CD14-positive monocyte (primary cell): ENCODE data around the gene SALL1. TPM values are rescaled to one million over a fixed set of nuclear protein-coding genes. Genes with fewer than 3 reads are reported as not detected.
A peak's percentile ranks its signal among the peaks of the same experiment; 100 is the strongest.

Experiments
- DNase-seq, 3 donors: peaks; one replicate each; pipeline ENCODE4 v3.0.0-alpha.2; 2011 to 2022
- H2AFZ ChIP-seq: 2 replicates; pipeline ENCODE4 v1.6.0; 2012; ENCODE audit warnings: mild to moderate bottlenecking, low read depth, low read length, inconsistent platforms; ENCODE audit not compliant: insufficient read depth, poor library complexity, severe bottlenecking
- H3K27ac ChIP-seq, 2 donors: 1 replicate in 1 of 2; 2 replicates in 1 of 2; pipeline ENCODE4 v1.5.1; 2012 to 2013; ENCODE audit warnings: low read length in 2 of 2, control low read depth in 1 of 2, inconsistent platforms in 1 of 2, low read depth in 1 of 2, mild to moderate bottlenecking in 1 of 2
- H3K27me3 ChIP-seq, 2 donors: one replicate each; pipeline versions ENCODE4 v1.6.0 to v1.6.1; 2011 to 2013; ENCODE audit warnings: low read length in 2 of 2; ENCODE audit not compliant: control insufficient read depth in 2 of 2, insufficient read depth in 2 of 2
- H3K36me3 ChIP-seq, 2 donors: replicated peaks in 1 of 2; 1 replicate in 1 of 2; 2 replicates in 1 of 2; pipeline versions ENCODE4 v1.5.1 to v1.6.1; 2012 to 2013; ENCODE audit warnings: low read length in 2 of 2, control low read depth in 1 of 2, inconsistent platforms in 1 of 2, mild to moderate bottlenecking in 1 of 2; ENCODE audit not compliant: insufficient read depth in 2 of 2, control insufficient read depth in 1 of 2
- H3K4me1 ChIP-seq, 2 donors: 1 replicate in 1 of 2; 2 replicates in 1 of 2; pipeline versions ENCODE4 v1.5.1 to v1.6.1; 2012 to 2013; ENCODE audit warnings: low read length in 2 of 2, control low read depth in 1 of 2, inconsistent platforms in 1 of 2, mild to moderate bottlenecking in 1 of 2, moderate library complexity in 1 of 2; ENCODE audit not compliant: insufficient read depth in 2 of 2, control insufficient read depth in 1 of 2
- H3K4me2 ChIP-seq: replicated peaks from 2 replicates; pipeline ENCODE3; 2012; ENCODE audit warnings: low read length, moderate library complexity, mild to moderate bottlenecking; ENCODE audit not compliant: poor library complexity, severe bottlenecking; ENCODE audit errors: extremely low read depth
- H3K4me3 ChIP-seq, 3 experiments: fragments of 200-600 bp in 1 of 3; sonication (generic) in 1 of 3; replicated peaks in 1 of 3; 1 replicate in 2 of 3; 2 replicates in 1 of 3; pipeline ENCODE4 v1.5.1; 2011 to 2013; ENCODE audit warnings: low read length in 3 of 3, mild to moderate bottlenecking in 3 of 3, control low read depth in 2 of 3, low read depth in 2 of 3, inconsistent platforms in 1 of 3, moderate library complexity in 1 of 3
- H3K79me2 ChIP-seq: 2 replicates; pipeline ENCODE4 v1.6.0; 2012; ENCODE audit warnings: mild to moderate bottlenecking, control low read depth, inconsistent platforms, low read length, moderate library complexity; ENCODE audit not compliant: insufficient read depth
- H3K9ac ChIP-seq: 2 replicates; pipeline ENCODE4 v1.6.0; 2017; ENCODE audit warnings: low read length, mild to moderate bottlenecking; ENCODE audit not compliant: insufficient read depth, poor library complexity, severe bottlenecking
- H3K9me3 ChIP-seq, 2 donors: replicated peaks in 1 of 2; 1 replicate in 1 of 2; 2 replicates in 1 of 2; pipeline versions ENCODE4 v1.5.1 to v1.6.1; 2012 to 2013; ENCODE audit warnings: low read length in 2 of 2, control low read depth in 1 of 2; ENCODE audit not compliant: control insufficient read depth in 1 of 2, insufficient read depth in 1 of 2
- H4K20me1 ChIP-seq: 2 replicates; pipeline ENCODE4 v1.6.0; 2012; ENCODE audit warnings: mild to moderate bottlenecking, low read length, control low read depth, moderate library complexity; ENCODE audit not compliant: insufficient read depth
- H3K27ac Mint-ChIP-seq, 7 donors: one replicate each; pipeline ENCODE4 v1.8.0; 2020; ENCODE audit warnings: mild to moderate bottlenecking in 7 of 7, mixed read lengths in 7 of 7, moderate library complexity in 6 of 7, inconsistent platforms in 2 of 7
- H3K27me3 Mint-ChIP-seq, 3 donors: one replicate each; pipeline ENCODE4 v1.8.0; 2021 to 2022; ENCODE audit warnings: low read depth in 3 of 3, mild to moderate bottlenecking in 3 of 3, mixed read lengths in 3 of 3, moderate library complexity in 3 of 3, inconsistent platforms in 1 of 3
- H3K36me3 Mint-ChIP-seq, 2 donors: one replicate each; pipeline ENCODE4 v1.8.0; 2020; ENCODE audit warnings: mixed read lengths in 2 of 2, inconsistent platforms in 1 of 2, mild to moderate bottlenecking in 1 of 2
- H3K4me1 Mint-ChIP-seq: one replicate; pipeline ENCODE4 v1.8.0; 2020; ENCODE audit warnings: mild to moderate bottlenecking, mixed read lengths
- H3K4me3 Mint-ChIP-seq, 2 donors: one replicate each; pipeline ENCODE4 v1.8.0; 2020; ENCODE audit warnings: mild to moderate bottlenecking in 2 of 2, mixed read lengths in 2 of 2, moderate library complexity in 1 of 2
- H3K9me3 Mint-ChIP-seq, 7 donors: one replicate each; pipeline ENCODE4 v1.8.0; 2020 to 2022; ENCODE audit warnings: mixed read lengths in 7 of 7, mild to moderate bottlenecking in 6 of 7, moderate library complexity in 6 of 7, inconsistent platforms in 2 of 7
- CTCF ChIP-seq: fragments of 200-600 bp; IDR thresholded peaks from one replicate; pipeline ENCODE4 v1.8.0; 2022; ENCODE audit warnings: antibody characterized with exemption, mild to moderate bottlenecking
- WGBS: methylation state at CpG from one replicate; pipeline ENCODE4 v1.1.5; 2013; ENCODE audit warnings: missing lambda C conversion rate; ENCODE audit not compliant: insufficient coverage; 5-methylcytosine and 5-hydroxymethylcytosine counted together
- intact Hi-C, 2 donors: fragments of 100-400 bp; cut with micrococcal nuclease; formaldehyde crosslinking; loops; one replicate each; pipeline versions ENCODE4 v1.15.0 to v1.15.1; 2023
- polyA plus RNA-seq, 3 donors: library from polyadenylated mRNA; depleted of rRNA in 1 of 3; unstranded in 2 of 3; stranded (reverse) in 1 of 3; fragments of 300-500 nt in 2 of 3; fragments of >200 nt in 1 of 3; fragmentation: Illumina TruSeq in 2 of 3; gene quantifications; 1 replicate in 2 of 3; 2 replicates in 1 of 3; pipeline ENCODE4 v1.2.3, GENCODE V29; 2012 to 2021

SALL1 gene
- polyA plus RNA-seq, 3 donors: not detected

- intact Hi-C loops: no loop called here
- 5% methylated on average over 35 of the region's 35 CpGs for WGBS
- H3K4me1 Mint-ChIP-seq: peaks cover 5% of the 10 kb centered on the region
- Histone ChIP-seq H3K79me2 (no peaks in the 10 kb centered on the region), H2AFZ (no peak overlapping the region), H3K27me3 (peaks cover 64 to 93% of the 10 kb centered on the region in 2 donors), H3K9ac (no peak overlapping the region), H4K20me1 (no peaks in the 10 kb centered on the region), H3K4me1 (no peaks in the 10 kb centered on the region), H3K4me2 (no peak overlapping the region), H3K36me3 (no peaks in the 10 kb centered on the region), H3K27ac (no peak overlapping the region), H3K4me3 (no peak overlapping the region), H3K9me3 (peaks cover 0 to 26% of the 10 kb centered on the region in 2 donors)
- no peak for TF ChIP-seq CTCF
- peaks cover 0 to 3% of the 10 kb centered on the region in 2 donors for H3K36me3 Mint-ChIP-seq
- no peak for DNase-seq
- peaks cover 0 to 16% (median 11%) of the 10 kb centered on the region in 7 donors for H3K9me3 Mint-ChIP-seq
- no peak overlapping the region for H3K27ac Mint-ChIP-seq
- peaks cover 77 to 98% (median 83%) of the 10 kb centered on the region in 3 donors for H3K27me3 Mint-ChIP-seq
- peak overlapping the region in 1 of 2 donors; percentile 71 for H3K4me3 Mint-ChIP-seq
Observed at GRCh38 chr16:51149721-51150164, 1.3 kb downstream of the SALL1 start.

DNA sequence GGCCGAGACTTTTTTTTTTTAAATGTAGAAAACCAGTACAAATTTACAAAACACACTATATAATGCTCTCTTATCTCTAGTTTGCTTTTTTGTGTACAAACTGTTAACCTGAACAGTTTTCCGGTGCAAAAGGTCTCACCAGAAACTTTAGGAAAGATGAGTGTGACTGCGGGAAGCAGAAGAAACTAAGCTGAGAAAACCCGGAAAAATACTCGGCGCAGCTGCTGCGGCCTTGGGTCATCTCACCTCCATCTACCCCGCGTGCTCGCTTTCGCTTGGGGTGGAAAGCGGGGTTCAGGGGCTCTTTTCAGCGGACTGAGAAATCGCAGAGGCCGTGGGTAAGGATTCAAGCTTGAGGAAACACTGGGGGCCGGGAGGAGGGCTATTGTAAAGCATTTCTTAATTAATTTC lies 1.8 kb downstream of the SALL1 start:
- Histone ChIP-seq H3K4me3 (no peak overlapping the region), H2AFZ (no peak overlapping the region), H3K27me3 (peaks cover 64 to 88% of the 10 kb centered on the region in 2 donors), H3K27ac (no peak overlapping the region), H3K4me2 (no peak overlapping the region), H3K9ac (no peak overlapping the region), H3K79me2 (no peaks in the 10 kb centered on the region), H3K4me1 (no peaks in the 10 kb centered on the region), H3K9me3 (peaks cover 0 to 26% of the 10 kb centered on the region in 2 donors), H3K36me3 (no peaks in the 10 kb centered on the region), H4K20me1 (no peaks in the 10 kb centered on the region)
- 15% methylated on average over 7 of the region's 16 CpGs for WGBS
- intact Hi-C loops: no loop called here
- Mint-ChIP-seq H3K27me3 (peaks cover 75 to 96% (median 79%) of the 10 kb centered on the region in 3 donors), H3K4me3 (peak overlapping the region in 1 of 2 donors; percentile 59), H3K36me3 (peaks cover 0 to 3% of the 10 kb centered on the region in 2 donors), H3K27ac (no peak overlapping the region), H3K9me3 (peaks cover 0 to 15% (median 9%) of the 10 kb centered on the region in 7 donors), H3K4me1 (peaks cover 5% of the 10 kb centered on the region)
- DNase-seq: no peak
- no peak for TF ChIP-seq CTCF
